Hepatocyte (in vitro differentiated cells): ENCODE data around the gene KCNK4. TPM values are rescaled to one million over a fixed set of nuclear protein-coding genes. Genes with fewer than 3 reads are reported as not detected.
A peak's percentile ranks its signal among the peaks of the same experiment; 100 is the strongest.

Experiments used
- DNase-seq: peaks from one replicate; pipeline ENCODE4 v3.0.0-alpha.2; 2016; ENCODE audit warnings: low spot score
- H2AFZ ChIP-seq: fragments of 200-600 bp; sonication (generic); 2 replicates; pipeline ENCODE4 v1.6.0; 2016; ENCODE audit warnings: antibody characterized with exemption, mild to moderate bottlenecking
- H3K27ac ChIP-seq: fragments of 200-600 bp; sonication (generic); 2 replicates; pipeline ENCODE4 v1.5.1; 2016; ENCODE audit warnings: mild to moderate bottlenecking
- H3K27me3 ChIP-seq: fragments of 200-600 bp; sonication (generic); 2 replicates; pipeline ENCODE4 v1.6.1; 2016
- H3K36me3 ChIP-seq: fragments of 200-600 bp; sonication (generic); replicated peaks from 2 replicates; pipeline ENCODE4 v1.5.1; 2016; ENCODE audit warnings: low read depth; ENCODE audit not compliant: insufficient read depth
- H3K4me1 ChIP-seq: fragments of 200-600 bp; sonication (generic); 2 replicates; pipeline ENCODE4 v1.5.1; 2016; ENCODE audit warnings: mild to moderate bottlenecking, moderate library complexity; ENCODE audit not compliant: insufficient read depth
- H3K4me2 ChIP-seq: fragments of 200-600 bp; sonication (generic); 2 replicates; pipeline ENCODE4 v1.6.0; 2016
- H3K4me3 ChIP-seq: fragments of 200-600 bp; sonication (generic); 2 replicates; pipeline ENCODE4 v1.5.1; 2016; ENCODE audit warnings: mild to moderate bottlenecking
- H3K79me2 ChIP-seq: fragments of 200-600 bp; sonication (generic); 2 replicates; pipeline ENCODE4 v1.6.0; 2017; ENCODE audit warnings: mild to moderate bottlenecking
- H3K9me2 ChIP-seq: fragments of 200-600 bp; sonication (generic); replicated peaks from 2 replicates; pipeline ENCODE4 v1.6.0; 2017; ENCODE audit warnings: mild to moderate bottlenecking; ENCODE audit not compliant: insufficient read depth
- H3K9me3 ChIP-seq: fragments of 200-600 bp; sonication (generic); 2 replicates; pipeline ENCODE4 v1.5.1; 2016; ENCODE audit warnings: low read depth, mild to moderate bottlenecking
- H4K20me1 ChIP-seq: fragments of 200-600 bp; sonication (generic); 2 replicates; pipeline ENCODE4 v1.6.0; 2016; ENCODE audit warnings: mild to moderate bottlenecking; ENCODE audit not compliant: insufficient read depth, poor library complexity, severe bottlenecking
- EZH2 ChIP-seq: fragments of 200-600 bp; sonication (generic); IDR thresholded peaks from 2 replicates; pipeline ENCODE4 v1.6.1; 2016; ENCODE audit warnings: antibody characterized with exemption, mild to moderate bottlenecking, borderline replicate concordance
- EZH2phosphoT487 ChIP-seq: fragments of 200-600 bp; sonication (generic); IDR thresholded peaks from one replicate; pipeline ENCODE4 v1.6.1; 2018; ENCODE audit warnings: antibody characterized with exemption, mild to moderate bottlenecking, low read depth, moderate library complexity; ENCODE audit not compliant: unreplicated experiment, severe bottlenecking
- WGBS: methylation state at CpG from one replicate; pipeline ENCODE4 v1.1.6; 2016; ENCODE audit warnings: low lambda C conversion rate; ENCODE audit errors: missing lambda C conversion rate; 5-methylcytosine and 5-hydroxymethylcytosine counted together
- polyA plus RNA-seq: library from polyadenylated mRNA; unstranded; fragments of >200 nt; fragmentation: Nextera tagmentation; extraction: Ambion mirVana; gene quantifications from 2 replicates; pipeline ENCODE4 v1.2.1, GENCODE V29; 2016
- total RNA-seq: library from RNA; depleted of rRNA; stranded (reverse); fragments of >200 nt; gene quantifications from 2 replicates; pipeline ENCODE4 v1.2.3, GENCODE V29; 2014
- TF ChIP-seq, protein P1 (sequence below): fragments of 200-600 bp; sonication (generic); IDR thresholded peaks from 2 replicates; pipeline ENCODE4 v1.5.1; 2016; ENCODE audit warnings: antibody characterized with exemption, mild to moderate bottlenecking; ENCODE audit not compliant: poor library complexity

KCNK4 gene
- total and polyA plus RNA-seq, 2 experiments from 2014 or later: not detected

DNA sequence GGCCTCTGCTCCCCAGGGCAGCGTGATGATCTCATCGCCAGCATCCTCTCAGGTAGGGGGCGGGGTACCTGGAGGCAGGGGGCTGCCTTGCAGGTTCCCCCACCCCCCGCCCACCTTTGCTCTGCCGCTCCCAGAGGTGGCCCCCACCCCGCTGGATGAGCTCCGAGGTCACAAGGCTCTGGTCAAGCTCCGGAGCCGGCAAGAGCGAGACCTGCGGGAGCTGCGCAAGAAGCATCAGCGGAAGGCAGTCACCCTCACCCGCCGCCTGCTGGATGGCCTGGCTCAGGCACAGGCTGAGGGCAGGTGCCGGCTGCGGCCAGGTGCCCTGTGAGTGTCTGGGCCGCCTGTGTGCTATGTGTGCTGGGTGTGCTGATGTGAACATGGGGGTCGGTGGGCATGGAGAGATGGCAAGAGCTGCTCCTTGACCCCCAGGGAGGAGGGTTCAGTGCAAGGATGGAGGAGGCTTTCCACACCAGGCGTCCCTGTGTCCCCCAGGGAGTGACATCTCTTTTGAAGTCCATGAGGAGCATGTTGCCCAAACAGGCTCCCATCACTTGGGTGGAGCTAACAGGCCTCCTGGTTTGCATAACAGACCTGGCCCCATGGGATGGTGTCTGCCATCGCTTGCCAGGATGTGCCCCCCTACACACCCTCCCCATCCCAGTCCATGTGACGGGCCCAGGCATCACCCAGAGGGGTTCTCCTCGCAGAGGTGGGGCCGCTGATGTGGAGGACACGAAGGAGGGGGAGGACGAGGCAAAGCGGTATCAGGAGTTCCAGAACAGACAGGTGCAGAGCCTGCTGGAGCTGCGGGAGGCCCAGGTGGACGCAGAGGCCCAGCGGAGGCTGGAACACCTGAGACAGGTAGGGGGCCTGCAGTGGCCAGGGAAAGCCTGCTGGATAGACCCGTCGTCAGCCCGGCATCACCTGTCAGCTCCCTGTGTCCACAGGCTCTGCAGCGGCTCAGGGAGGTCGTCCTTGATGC is 25.6 kb upstream of the KCNK4 start:
- WGBS: 89% methylated on average over 19 of the region's 35 CpGs
- no peak for DNase-seq
- no peaks in the 10 kb centered on the region for H3K36me3 ChIP-seq
- no peak for TF ChIP-seq EZH2phosphoT487
- TF ChIP-seq, protein P1, sequence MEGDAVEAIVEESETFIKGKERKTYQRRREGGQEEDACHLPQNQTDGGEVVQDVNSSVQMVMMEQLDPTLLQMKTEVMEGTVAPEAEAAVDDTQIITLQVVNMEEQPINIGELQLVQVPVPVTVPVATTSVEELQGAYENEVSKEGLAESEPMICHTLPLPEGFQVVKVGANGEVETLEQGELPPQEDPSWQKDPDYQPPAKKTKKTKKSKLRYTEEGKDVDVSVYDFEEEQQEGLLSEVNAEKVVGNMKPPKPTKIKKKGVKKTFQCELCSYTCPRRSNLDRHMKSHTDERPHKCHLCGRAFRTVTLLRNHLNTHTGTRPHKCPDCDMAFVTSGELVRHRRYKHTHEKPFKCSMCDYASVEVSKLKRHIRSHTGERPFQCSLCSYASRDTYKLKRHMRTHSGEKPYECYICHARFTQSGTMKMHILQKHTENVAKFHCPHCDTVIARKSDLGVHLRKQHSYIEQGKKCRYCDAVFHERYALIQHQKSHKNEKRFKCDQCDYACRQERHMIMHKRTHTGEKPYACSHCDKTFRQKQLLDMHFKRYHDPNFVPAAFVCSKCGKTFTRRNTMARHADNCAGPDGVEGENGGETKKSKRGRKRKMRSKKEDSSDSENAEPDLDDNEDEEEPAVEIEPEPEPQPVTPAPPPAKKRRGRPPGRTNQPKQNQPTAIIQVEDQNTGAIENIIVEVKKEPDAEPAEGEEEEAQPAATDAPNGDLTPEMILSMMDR: no peak
- TF ChIP-seq EZH2: no peak
- peaks cover 12% of the 10 kb centered on the region for H3K4me1 ChIP-seq
- no peaks in the 10 kb centered on the region for H4K20me1 ChIP-seq
- no peaks in the 10 kb centered on the region for H3K79me2 ChIP-seq
- no peaks in the 10 kb centered on the region for H3K9me2 ChIP-seq
- no peak overlapping the region for H3K27ac ChIP-seq
- no peaks in the 10 kb centered on the region for H3K27me3 ChIP-seq
- H3K4me2 ChIP-seq: no peak overlapping the region
- no peaks in the 10 kb centered on the region for H3K9me3 ChIP-seq
- no peak overlapping the region for H2AFZ ChIP-seq
- no peak overlapping the region for H3K4me3 ChIP-seq

DNA sequence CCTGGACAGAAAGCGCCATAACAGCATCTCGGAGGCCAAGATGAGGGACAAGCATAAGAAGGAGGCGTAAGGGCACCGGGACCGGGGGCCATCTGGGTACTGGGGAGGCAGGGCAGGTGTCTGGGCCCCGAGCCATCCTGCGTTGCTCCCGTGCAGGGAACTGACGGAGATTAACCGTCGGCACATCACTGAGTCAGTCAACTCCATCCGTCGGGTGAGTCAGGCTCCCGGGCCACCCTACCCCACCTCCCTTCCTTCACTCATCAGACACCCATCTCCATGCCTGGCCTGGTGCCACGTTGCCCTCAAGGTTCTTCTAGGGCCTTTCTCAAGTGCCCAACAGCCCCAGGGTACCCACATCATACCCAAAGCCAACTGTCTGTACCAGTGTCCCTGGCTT is 24.8 kb upstream of the KCNK4 start:
- 92% methylated on average over 15 of the region's 15 CpGs for WGBS
- H3K4me1 ChIP-seq: peaks cover 12% of the 10 kb centered on the region

DNA sequence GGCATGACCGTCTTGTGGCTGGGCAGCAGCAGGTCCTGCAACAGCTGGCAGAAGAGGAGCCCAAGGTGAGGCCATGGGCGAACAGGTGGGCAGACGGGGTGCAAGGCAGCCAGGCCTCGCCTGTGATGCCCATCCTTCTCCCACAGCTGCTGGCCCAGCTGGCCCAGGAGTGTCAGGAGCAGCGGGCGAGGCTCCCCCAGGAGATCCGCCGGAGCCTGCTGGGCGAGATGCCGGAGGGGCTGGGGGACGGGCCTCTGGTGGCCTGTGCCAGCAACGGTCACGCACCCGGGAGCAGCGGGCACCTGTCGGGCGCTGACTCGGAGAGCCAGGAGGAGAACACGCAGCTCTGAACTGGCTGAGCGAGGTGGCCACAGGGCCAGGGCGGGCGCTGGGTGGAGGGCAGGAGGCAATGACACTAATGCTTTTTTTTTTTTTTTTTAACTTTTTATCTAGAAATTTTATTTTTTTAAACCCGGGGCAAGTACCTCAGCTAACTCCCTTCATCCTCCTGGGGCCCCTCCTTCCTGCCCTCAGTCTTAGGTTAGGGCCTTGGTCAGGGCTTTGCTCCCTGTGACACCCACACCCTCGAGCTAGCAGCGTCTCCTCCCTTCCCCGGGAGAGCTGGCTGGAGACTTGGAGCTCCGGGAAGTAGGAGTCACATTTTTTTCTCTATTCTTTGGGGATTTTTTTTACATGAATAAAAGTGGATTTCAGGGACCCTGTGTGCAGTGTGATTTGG is 23.7 kb upstream of the KCNK4 start:
- peak overlapping the region; percentile 87 for H3K27ac ChIP-seq
- WGBS: 92% methylated on average over 27 of the region's 27 CpGs
- no peaks in the 10 kb centered on the region for H3K9me3 ChIP-seq
- no peaks in the 10 kb centered on the region for H3K9me2 ChIP-seq
- H4K20me1 ChIP-seq: no peaks in the 10 kb centered on the region
- TF ChIP-seq EZH2 (no peak), EZH2phosphoT487 (no peak)
- TF ChIP-seq, protein P1: no peak
- no peak overlapping the region for H3K4me3 ChIP-seq
- H3K27me3 ChIP-seq: no peaks in the 10 kb centered on the region
- no peak overlapping the region for H3K4me2 ChIP-seq
- H3K4me1 ChIP-seq: peaks cover 20% of the 10 kb centered on the region
- DNase-seq: no peak
- peaks cover 8% of the 10 kb centered on the region for H3K79me2 ChIP-seq
- H2AFZ ChIP-seq: no peak overlapping the region
- no peaks in the 10 kb centered on the region for H3K36me3 ChIP-seq

More for the DNA sequence above, 24.8 kb upstream of the KCNK4 start:
- Histone ChIP-seq H3K9me3 (no peaks in the 10 kb centered on the region), H3K4me2 (no peak overlapping the region), H4K20me1 (no peaks in the 10 kb centered on the region), H3K36me3 (no peaks in the 10 kb centered on the region), H2AFZ (no peak overlapping the region), H3K4me3 (no peak overlapping the region), H3K79me2 (no peaks in the 10 kb centered on the region), H3K9me2 (no peaks in the 10 kb centered on the region), H3K27ac (no peak overlapping the region), H3K27me3 (no peaks in the 10 kb centered on the region)
- DNase-seq: no peak
- TF ChIP-seq EZH2phosphoT487 (no peak), EZH2 (no peak)
- TF ChIP-seq, protein P1: no peak
